Retinal pigment epithelial cell (primary cell): ENCODE measurements around the gene DEAF1.
"Not testable (repeated sequence)": the region's sequence is repeated elsewhere in the genome, so short reads cannot be mapped to it uniquely, and the experiment has no call there.

Experiments used
- DNase-seq: peaks from one replicate; pipeline ENCODE4 v3.0.0-alpha.2; 2010; ENCODE audit warnings: low read depth
- H3K4me3 ChIP-seq: 2 replicates; pipeline ENCODE4 v1.5.1; 2011; ENCODE audit warnings: mild to moderate bottlenecking, low read length, control low read depth, moderate library complexity
- CTCF ChIP-seq: conservative IDR thresholded peaks from 2 replicates; pipeline ENCODE4 v1.5.1; 2011; ENCODE audit warnings: low read depth, low read length, control low read depth, inconsistent platforms

The DEAF1 gene

GRCh38 chr11:692824-693414 lies 2.1 kb downstream of the DEAF1 start:
- H3K4me3 ChIP-seq, result peak overlapping the region; percentile 39
- DNase-seq, result no peak
- TF ChIP-seq CTCF, result no peak

GRCh38 chr11:691710-692590 lies 3.1 kb downstream of the DEAF1 start:
- TF ChIP-seq CTCF, result no peak
- no peak for DNase-seq
- no peak overlapping the region for H3K4me3 ChIP-seq

- DNase-seq, result no peak
- TF ChIP-seq CTCF, result no peak
- no peak overlapping the region for H3K4me3 ChIP-seq
Measured at GRCh38 chr11:690738-691633, 4.0 kb downstream of the DEAF1 start.

- DNase-seq, result not testable (repeated sequence)
Measured at GRCh38 chr11:690244-690643, 4.8 kb downstream of the DEAF1 start.

GRCh38 chr11:689625-690024 lies 5.4 kb downstream of the DEAF1 start:
- no peak for DNase-seq
- TF ChIP-seq CTCF, result no peak
- no peak overlapping the region for H3K4me3 ChIP-seq

More at GRCh38 chr11:690244-690643, 4.8 kb downstream of the DEAF1 start:
- not testable (repeated sequence) for H3K4me3 ChIP-seq

GRCh38 chr11:688681-689080 lies 6.3 kb downstream of the DEAF1 start:
- H3K4me3 ChIP-seq, result no peak overlapping the region
- no peak for DNase-seq
- TF ChIP-seq CTCF, result no peak

- H3K4me3 ChIP-seq, result no peak overlapping the region
- TF ChIP-seq CTCF, result no peak
- no peak for DNase-seq
Measured at GRCh38 chr11:687751-688150, 7.3 kb downstream of the DEAF1 start.
